GM04503 (cell line): ENCODE measurements around the gene KRTAP20-4.

Experiments
- DNase-seq: peaks from one replicate; pipeline ENCODE4 v3.0.0-alpha.2; 2012; ENCODE audit warnings: low read depth

KRTAP20-4 gene

DNA sequence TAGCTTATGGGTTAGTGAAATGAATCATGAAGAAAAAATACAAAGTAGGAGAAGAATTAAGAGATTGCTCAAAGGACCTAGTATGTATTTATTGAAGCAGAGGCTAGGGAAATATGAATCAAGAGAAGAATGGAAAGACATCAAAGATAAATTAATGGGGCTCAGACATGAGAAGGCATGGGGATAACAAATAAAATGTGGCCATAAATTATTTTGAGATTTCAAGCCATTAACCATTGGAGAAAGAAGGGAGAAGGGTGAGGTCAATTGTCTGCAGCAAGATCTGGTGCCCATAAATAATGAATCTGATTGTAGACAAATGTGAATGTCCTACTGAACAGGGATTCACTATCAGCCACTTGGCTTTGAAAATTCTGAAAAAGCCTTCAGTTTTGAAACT lies 32.5 kb downstream of the KRTAP20-4 start:
- no peak for DNase-seq

DNA sequence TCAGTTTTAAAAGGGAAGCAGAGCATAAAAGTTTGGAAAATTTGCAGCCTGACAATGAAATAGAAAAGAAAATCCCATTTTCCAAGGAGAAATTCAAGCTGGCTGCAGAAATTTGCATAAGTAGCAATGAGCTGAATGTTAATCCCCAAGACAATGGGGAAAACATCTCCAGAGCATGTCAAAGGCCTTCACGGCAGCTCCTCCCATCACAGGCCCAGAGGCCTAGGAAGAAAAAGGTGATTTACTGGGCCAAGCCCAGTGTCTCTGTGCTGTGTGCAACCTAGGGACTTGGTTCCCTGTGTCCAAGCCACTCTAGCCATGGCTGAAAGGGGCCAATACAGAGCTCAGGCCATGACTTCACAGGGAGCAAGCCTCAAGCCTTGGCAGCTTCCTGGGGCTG lies 48.3 kb downstream of the KRTAP20-4 start:
- no peak for DNase-seq
